Measurements from ENCODE around the gene CATSPERE.
"Not testable (repeated sequence)": the region's sequence is repeated elsewhere in the genome, so short reads cannot be mapped to it uniquely, and the experiment has no call there.

CATSPERE gene

DNA sequence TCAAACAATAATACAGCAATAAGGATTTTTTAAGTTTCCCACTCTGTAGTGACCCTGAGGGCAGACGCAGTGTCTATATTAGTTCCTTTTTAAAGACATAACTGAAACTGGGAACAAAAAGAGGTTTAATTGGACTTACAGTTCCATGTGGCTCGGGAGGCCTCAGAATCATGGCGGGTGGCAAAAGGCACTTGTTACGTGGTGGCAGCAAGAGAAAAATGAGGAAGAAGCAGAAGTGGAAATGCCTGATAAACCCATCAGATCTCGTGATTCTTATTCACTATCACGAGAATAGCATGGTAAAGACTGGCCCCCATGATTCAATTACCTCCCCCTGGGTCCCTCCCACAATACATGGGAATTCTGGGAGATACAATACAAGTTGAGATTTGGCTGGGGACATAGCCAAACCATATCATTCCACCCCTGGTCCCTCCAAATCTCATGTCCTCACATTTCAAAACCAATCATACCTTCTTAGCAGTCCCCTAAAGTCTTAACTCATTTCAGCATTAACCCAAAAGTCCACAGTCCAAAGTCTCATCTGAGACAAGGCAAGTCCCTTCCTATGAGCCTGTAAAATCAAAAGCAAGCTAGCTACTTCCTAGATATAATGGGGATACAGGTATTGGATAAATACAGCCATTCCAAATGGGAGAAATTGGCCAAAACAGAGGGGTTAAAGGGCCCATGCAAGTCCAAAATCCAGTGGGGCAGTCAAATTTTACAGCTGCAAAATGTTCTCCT is 205.8 kb downstream of the CATSPERE start:
- DNase-seq = not testable (repeated sequence)

DNA sequence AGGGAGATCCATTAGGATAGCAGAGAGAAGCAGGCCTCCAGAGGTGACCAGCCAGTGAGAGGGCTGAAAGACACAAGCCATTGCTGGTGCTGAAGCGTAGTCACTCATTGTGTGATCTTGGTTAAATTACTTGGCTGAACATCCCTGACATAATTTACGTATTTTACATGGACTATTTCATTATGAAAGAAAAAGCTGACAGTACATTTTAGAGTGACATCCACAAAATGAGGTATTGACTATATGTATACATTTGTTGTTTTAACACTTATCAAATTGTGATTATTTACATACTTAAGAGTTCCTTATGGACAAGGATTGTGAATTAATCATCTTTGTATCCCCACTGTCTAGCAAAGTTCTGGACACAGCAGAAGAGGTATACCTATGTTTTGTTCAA is 206.7 kb downstream of the CATSPERE start:
- no peak for DNase-seq

DNA sequence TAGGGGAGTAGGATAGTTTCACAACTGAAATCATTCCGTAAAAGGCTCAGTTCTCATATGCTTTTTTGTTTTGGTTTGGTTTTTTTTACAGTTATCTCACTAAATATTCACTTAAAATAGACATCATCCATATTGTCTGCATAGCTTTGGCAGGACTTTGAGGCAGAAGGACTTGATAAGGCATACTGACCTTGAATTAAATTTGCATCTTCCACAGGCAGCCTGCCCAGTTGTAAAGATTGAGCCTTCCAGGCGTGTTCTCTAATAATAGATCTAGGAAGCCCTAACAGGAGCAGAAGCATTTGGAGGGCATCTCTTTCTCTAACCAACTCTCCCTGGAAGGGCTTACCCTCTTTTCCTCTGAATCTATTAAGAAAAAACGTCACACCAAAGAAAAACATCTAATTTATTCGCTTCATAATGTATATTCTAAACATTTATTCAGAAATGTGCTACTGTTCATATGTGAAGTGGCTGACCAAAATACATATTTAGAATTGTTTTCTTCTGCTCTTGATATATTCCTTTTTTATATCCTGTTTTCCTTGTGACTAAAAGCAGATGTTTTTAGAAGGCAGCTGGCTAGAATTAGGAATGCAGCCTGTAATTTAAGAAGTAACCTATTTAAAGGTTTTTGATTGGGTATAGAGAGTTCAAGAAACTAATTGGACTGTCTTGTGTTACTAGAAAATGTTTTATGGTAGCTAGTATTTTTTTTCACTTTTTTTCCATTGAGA is 212.0 kb downstream of the CATSPERE start:
- no peak for DNase-seq

DNA sequence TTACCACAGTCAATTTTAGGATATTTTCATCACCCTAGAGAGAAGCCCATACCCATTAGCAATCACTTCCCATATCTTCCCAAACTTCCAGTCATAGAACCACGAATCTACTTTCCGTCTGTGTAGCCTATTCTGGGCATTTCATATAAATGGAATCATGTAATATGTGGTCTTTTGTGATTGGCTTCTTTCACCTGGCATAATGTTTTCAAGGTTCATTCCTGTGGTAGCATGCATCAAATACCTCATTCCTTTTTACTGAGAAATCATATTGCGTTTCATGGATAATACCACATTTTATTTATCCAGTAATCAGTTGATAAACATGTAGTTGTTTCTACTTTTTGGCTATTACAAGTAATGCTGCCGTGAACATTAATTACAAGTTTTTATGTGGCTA is 213.4 kb downstream of the CATSPERE start:
- DNase-seq = no peak

DNA sequence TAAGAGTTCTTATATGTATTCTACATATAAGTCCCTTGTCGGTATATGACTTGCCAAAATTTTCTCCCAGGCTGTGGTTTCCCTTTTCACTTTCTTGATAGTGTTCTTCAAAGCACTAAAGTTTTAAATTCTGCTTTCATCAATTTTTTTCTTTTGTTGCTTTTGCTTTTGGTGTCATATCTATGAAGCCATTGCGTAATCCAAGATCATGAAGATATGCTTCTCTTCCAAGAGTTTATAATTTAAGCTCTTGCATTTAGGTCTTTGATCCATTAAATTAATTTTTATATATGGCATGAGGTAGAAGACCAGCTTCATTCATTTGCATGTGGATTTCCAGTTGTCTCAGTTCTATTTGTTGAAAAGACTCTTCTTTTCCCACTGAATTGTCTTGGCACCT is 214.1 kb downstream of the CATSPERE start:
- DNase-seq = no peak

DNA sequence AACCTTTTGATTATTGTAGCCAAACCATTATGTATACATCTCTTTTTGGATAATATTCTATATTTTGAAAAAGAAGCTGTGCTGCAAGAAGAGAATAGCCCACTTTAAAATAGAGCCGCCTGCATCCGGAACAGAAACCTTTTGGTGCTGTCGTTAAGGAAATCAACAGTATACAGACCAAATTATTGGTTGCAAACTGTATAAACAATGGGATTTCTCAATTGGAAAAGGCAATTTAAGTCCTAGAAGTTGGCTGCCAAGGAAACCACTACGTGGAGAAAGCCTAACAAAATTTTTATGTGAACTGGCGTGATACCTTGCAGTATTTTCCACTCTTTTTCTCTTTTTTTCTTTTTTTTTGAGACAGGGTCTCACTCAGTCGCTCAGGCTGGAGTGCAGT is 217.6 kb downstream of the CATSPERE start:
- no peak for DNase-seq

DNA sequence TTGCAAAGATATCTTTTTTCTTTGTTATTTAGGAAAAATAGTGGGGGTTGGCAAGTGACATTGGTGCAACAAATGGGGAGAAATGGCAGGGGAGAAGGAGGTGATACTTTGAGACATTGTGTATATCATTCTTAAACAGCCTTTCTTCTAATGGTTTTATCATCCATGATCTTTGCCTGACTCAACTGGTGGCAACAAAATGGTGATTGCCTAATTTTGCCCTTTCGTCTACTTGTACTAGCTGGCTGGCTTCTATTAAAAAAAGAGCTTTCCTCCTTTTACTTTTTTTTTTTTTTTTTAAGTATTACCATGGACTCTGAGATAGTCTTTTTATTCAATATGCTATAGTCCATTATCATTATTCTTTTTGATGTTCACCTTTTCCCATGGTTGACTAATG is 219.6 kb downstream of the CATSPERE start:
- no peak for DNase-seq

DNA sequence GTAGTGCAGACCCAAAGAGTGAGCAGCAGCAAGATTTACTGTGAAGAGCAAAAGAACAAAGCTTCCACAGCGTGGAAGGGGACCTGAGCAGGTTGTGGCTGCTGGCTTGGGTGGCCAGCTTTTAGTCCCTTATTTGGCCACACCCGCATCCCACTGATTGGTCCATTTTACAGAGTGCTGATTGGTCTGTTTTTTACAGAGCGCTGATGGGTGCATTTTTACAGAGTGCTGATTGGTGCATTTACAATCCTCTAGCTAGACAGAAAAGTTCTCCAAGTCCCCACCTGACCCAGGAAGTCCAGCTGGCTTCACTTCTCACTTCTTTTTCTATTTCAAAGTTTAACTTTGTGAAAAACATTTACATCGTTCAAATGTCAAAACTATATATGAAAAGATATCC is 221.0 kb downstream of the CATSPERE start:
- not testable (repeated sequence) for DNase-seq
